Transverse colon (tissue), 3 donors: ENCODE results near the gene FGF22.

Experiments
- CTCF ChIP-seq, 5 experiments: fragments of 200-600 bp in 3 of 5; fragments of 450-650 bp in 2 of 5; sonication (generic) in 3 of 5; IDR thresholded peaks; 1 replicate in 2 of 5; 2 replicates in 3 of 5; pipeline ENCODE4 v1.5.1; 2016 to 2017; ENCODE audit warnings: antibody characterized with exemption in 5 of 5, inconsistent platforms in 3 of 5, mild to moderate bottlenecking in 2 of 5, moderate library complexity in 1 of 5
- POLR2A ChIP-seq: fragments of 450-650 bp; IDR thresholded peaks from one replicate; pipeline ENCODE4 v1.6.1; 2016; ENCODE audit warnings: antibody characterized with exemption, mild to moderate bottlenecking, moderate library complexity

- no peak for TF ChIP-seq CTCF (IDR thresholded peaks at IDR 0.05)
- TF ChIP-seq POLR2A: no peak
These were observed 24.1 kb upstream of the FGF22 start for GRCh38 chr19:615619-616018.
